ENCODE measurements around the gene KCNJ1. TPM values are rescaled to one million over a fixed set of nuclear protein-coding genes. Genes with fewer than 3 reads are reported as not detected.
A peak's percentile ranks its signal among the peaks of the same experiment; 100 is the strongest.

KCNJ1 gene
- total and polyA plus RNA-seq, 2 donors (not counting 1 experiment from before 2014, with no cell fraction given) = not detected

- H3K79me2 ChIP-seq (ENCODE audit: control insufficient read depth, insufficient read depth, low read length) = no peaks in the 10 kb centered on the region
- TF ChIP-seq CTCF (conservative IDR thresholded peaks at IDR 0.05 in 1 of 2, IDR thresholded peaks at IDR 0.05 in 1 of 2; ENCODE audit: low read depth in 1 of 2, low read length in 2 of 2) = no peak
- no peak for TF ChIP-seq EZH2 (IDR thresholded peaks at IDR 0.05; ENCODE audit: low read length, missing control alignments)
- H3K9me3 ChIP-seq (ENCODE audit: control insufficient read depth, insufficient read depth, low read depth, low read length) = no peaks in the 10 kb centered on the region
- H3K4me1 ChIP-seq (ENCODE audit: control insufficient read depth, extremely low read depth, insufficient read depth, low read length) = peaks cover 31% of the 10 kb centered on the region
- no peak overlapping the region for H2AFZ ChIP-seq (ENCODE audit: low read length)
- DNase-seq (ENCODE audit: low read depth in 2 of 2) = no peak
- H3K27ac ChIP-seq (ENCODE audit: insufficient read depth, low read length) = no peak overlapping the region
- H3K4me2 ChIP-seq (ENCODE audit: extremely low read depth, insufficient read depth, low read length) = peak overlapping the region; percentile 37
- no peaks in the 10 kb centered on the region for H3K36me3 ChIP-seq (ENCODE audit: control insufficient read depth, insufficient read depth, low read length)
- H3K4me3 ChIP-seq (replicated peaks in 1 of 4; ENCODE audit: control extremely low read depth in 1 of 4, insufficient read depth in 1 of 4, low read depth in 3 of 4, low read length in 4 of 4) = peak overlapping the region in 2 of 4 experiments; percentile 4 to 64
- no peak overlapping the region for H3K9ac ChIP-seq (ENCODE audit: insufficient read depth, low read length)
- H3K27me3 ChIP-seq (ENCODE audit: control insufficient read depth, insufficient read depth, low read length) = no peaks in the 10 kb centered on the region
- H4K20me1 ChIP-seq (ENCODE audit: control insufficient read depth, extremely low read depth, insufficient read depth, low read length) = no peaks in the 10 kb centered on the region
Measured at GRCh38 chr11:128906185-128907050, 39.3 kb upstream of the KCNJ1 start.

DNA sequence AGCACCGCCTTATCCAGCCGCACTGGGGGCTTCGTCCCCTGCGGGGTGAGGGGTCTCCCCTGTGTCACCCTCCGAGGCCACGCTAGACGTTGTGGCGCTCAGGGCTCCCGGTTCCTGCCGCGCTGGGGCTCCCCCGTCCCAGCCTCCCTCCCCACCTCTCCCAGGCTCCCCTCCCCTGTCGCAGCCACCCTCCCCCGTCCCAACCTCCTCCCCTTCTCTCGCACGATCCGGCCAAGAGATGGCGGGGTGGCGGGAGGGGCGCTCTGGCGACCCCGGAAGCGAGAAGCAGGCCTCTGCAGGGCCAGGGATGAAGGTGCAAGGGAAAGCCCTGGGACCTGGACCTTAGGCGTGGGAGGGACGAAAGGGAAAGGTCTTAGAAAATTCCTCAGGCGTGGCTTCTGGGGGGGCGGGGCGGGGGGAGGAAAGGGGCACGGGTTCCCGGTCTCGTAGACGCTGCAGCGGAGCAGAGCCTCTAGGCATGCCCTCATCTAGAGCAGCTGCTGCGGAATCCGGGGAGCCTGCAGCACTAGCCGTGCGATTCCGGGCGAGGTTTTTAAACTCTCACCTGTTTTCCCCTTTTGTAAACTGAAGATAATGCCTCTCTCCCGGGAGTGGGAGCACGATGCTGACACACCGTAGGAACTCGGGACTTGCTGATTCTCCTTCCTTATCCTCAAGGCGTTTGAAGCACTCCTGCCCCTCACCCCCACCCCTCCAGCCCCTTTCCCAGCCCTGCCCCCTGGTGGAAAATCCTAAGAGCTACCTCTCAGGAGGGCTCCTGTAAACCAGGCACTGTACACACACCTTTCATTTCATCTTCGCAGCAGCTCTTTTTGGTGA is 38.5 kb upstream of the KCNJ1 start:
- DNase-seq (ENCODE audit: low read depth in 2 of 2) = peak; percentile 56 to 60
- no peaks in the 10 kb centered on the region for H3K79me2 ChIP-seq (ENCODE audit: control insufficient read depth, insufficient read depth, low read length)
- H4K20me1 ChIP-seq (ENCODE audit: control insufficient read depth, extremely low read depth, insufficient read depth, low read length) = no peaks in the 10 kb centered on the region
- H2AFZ ChIP-seq (ENCODE audit: low read length) = peak overlapping the region; percentile 45
- no peaks in the 10 kb centered on the region for H3K36me3 ChIP-seq (ENCODE audit: control insufficient read depth, insufficient read depth, low read length)
- peak overlapping the region; percentile 23 to 64 (median 37) for H3K4me3 ChIP-seq (replicated peaks in 1 of 4; ENCODE audit: control extremely low read depth in 1 of 4, insufficient read depth in 1 of 4, low read depth in 3 of 4, low read length in 4 of 4)
- peak overlapping the region; percentile 29 for H3K27ac ChIP-seq (ENCODE audit: insufficient read depth, low read length)
- peak overlapping the region; percentile 38 for H3K9ac ChIP-seq (ENCODE audit: insufficient read depth, low read length)
- no peaks in the 10 kb centered on the region for H3K27me3 ChIP-seq (ENCODE audit: control insufficient read depth, insufficient read depth, low read length)
- peak overlapping the region; percentile 73 for H3K4me2 ChIP-seq (ENCODE audit: extremely low read depth, insufficient read depth, low read length)
- TF ChIP-seq EZH2 (IDR thresholded peaks at IDR 0.05; ENCODE audit: low read length, missing control alignments) (no peak), CTCF (conservative IDR thresholded peaks at IDR 0.05 in 1 of 2, IDR thresholded peaks at IDR 0.05 in 1 of 2; ENCODE audit: low read depth in 1 of 2, low read length in 2 of 2) (peak; percentile 46 to 48)
- H3K4me1 ChIP-seq (ENCODE audit: control insufficient read depth, extremely low read depth, insufficient read depth, low read length) = peaks cover 31% of the 10 kb centered on the region
- no peaks in the 10 kb centered on the region for H3K9me3 ChIP-seq (ENCODE audit: control insufficient read depth, insufficient read depth, low read depth, low read length)
